K562 (cell line): ENCODE data around the gene LY6G6C. TPM values are rescaled to one million over a fixed set of nuclear protein-coding genes. Genes with fewer than 3 reads are reported as not detected.
A peak's percentile ranks its signal among the peaks of the same experiment; 100 is the strongest.

Experiments
- ARID1B ChIP-seq: fragments of 450-650 bp; IDR thresholded peaks from 2 replicates; pipeline ENCODE4 v1.6.1; 2016; ENCODE audit warnings: antibody characterized with exemption, mild to moderate bottlenecking, inconsistent platforms
- CTBP1 ChIP-seq: fragments of 450-650 bp; IDR thresholded peaks from 2 replicates; pipeline ENCODE4 v1.6.1; 2016; ENCODE audit warnings: borderline replicate concordance
- DMBX1 ChIP-seq: fragments of 250-450 bp; sonication (Bioruptor Pico); IDR thresholded peaks from 2 replicates; pipeline ENCODE4 v1.8.0; 2022; ENCODE audit warnings: inconsistent platforms, mild to moderate bottlenecking, moderate library complexity, borderline replicate concordance
- ELK1 ChIP-seq: sonication (generic); formaldehyde crosslinking; IDR thresholded peaks from 2 replicates; pipeline ENCODE4 v1.8.1; 2022; ENCODE audit warnings: missing genetic modification reagents
- GTF3C2 ChIP-seq: IDR thresholded peaks from 3 replicates; pipeline ENCODE4 v1.6.1; 2011; ENCODE audit warnings: borderline replicate concordance, mild to moderate bottlenecking, moderate library complexity; ENCODE audit not compliant: insufficient read length; ENCODE audit errors: extremely low read depth
- HNRNPUL1 ChIP-seq: fragments of 200-400 bp; formaldehyde crosslinking; IDR thresholded peaks from 2 replicates; pipeline ENCODE4 v1.6.1; 2017; ENCODE audit warnings: low read length
- NCOA6 ChIP-seq: fragments of 450-650 bp; IDR thresholded peaks from 2 replicates; pipeline ENCODE4 v1.6.1; 2017; ENCODE audit warnings: mild to moderate bottlenecking
- NFYB ChIP-seq: IDR thresholded peaks from 2 replicates; pipeline ENCODE4 v1.6.1; 2011; ENCODE audit warnings: mild to moderate bottlenecking, moderate library complexity; ENCODE audit not compliant: insufficient read length; ENCODE audit errors: extremely low read depth
- OTX1 ChIP-seq: fragments of 450-650 bp; formaldehyde crosslinking; IDR thresholded peaks from 2 replicates; pipeline ENCODE4 v1.4.0; 2022; ENCODE audit warnings: mild to moderate bottlenecking
- PML ChIP-seq: IDR thresholded peaks from 2 replicates; pipeline ENCODE4 v1.6.1; 2012; ENCODE audit warnings: low read length, inconsistent platforms
- PTBP1 ChIP-seq: fragments of 200-400 bp; formaldehyde crosslinking; IDR thresholded peaks from 2 replicates; pipeline ENCODE4 v1.6.1; 2017; ENCODE audit warnings: low read depth, low read length
- SMAD4 ChIP-seq: fragments of 250-450 bp; sonication (Bioruptor Pico); conservative IDR thresholded peaks from 2 replicates; pipeline ENCODE4 v1.8.0; 2021; ENCODE audit warnings: inconsistent platforms, mild to moderate bottlenecking, moderate library complexity
- TARDBP ChIP-seq: fragments of 450-650 bp; IDR thresholded peaks from 2 replicates; pipeline ENCODE4 v1.6.1; 2016
- TGIF2 ChIP-seq: sonication (generic); formaldehyde crosslinking; IDR thresholded peaks from 2 replicates; pipeline ENCODE4 v1.8.1; 2022; ENCODE audit warnings: mild to moderate bottlenecking, missing genetic modification reagents, moderate library complexity
- ZBTB1 ChIP-seq: sonication (generic); formaldehyde crosslinking; IDR thresholded peaks from 2 replicates; pipeline ENCODE4 v1.8.1; 2023; ENCODE audit warnings: missing genetic modification reagents, low read depth, mild to moderate bottlenecking, borderline replicate concordance
- ZNF174 ChIP-seq: fragments of 250-450 bp; sonication (Bioruptor Pico); IDR thresholded peaks from 2 replicates; pipeline ENCODE4 v1.4.0; 2020; ENCODE audit warnings: mild to moderate bottlenecking
- polyA plus RNA-seq, 8 experiments: library from polyadenylated mRNA; depleted of rRNA in 4 of 8; stranded (reverse) in 5 of 8; unstranded in 3 of 8; fragments of >200 nt; fragmentation: Nextera tagmentation in 2 of 8; fragmentation: Illumina TruSeq in 1 of 8; extraction: Ambion mirVana in 2 of 8; extraction: Trizol in 1 of 8; gene quantifications; 2 replicates each; pipeline versions ENCODE4 v1.2.1 to v1.2.3, GENCODE V29; 2011 to 2014; ENCODE audit warnings: inconsistent platforms in 1 of 8, missing spikeins in 1 of 8
- total RNA-seq, 7 experiments: library from RNA; depleted of rRNA in 6 of 7; stranded (reverse); fragments of >200 nt in 6 of 7; fragmentation: Illumina TruSeq in 2 of 7; extraction: Trizol in 2 of 7; gene quantifications; 2 replicates each; pipeline versions ENCODE4 v1.2.1 to v1.2.3, GENCODE V29; 2011 to 2021; ENCODE audit warnings: low replicate concordance in 1 of 7
- TF ChIP-seq, protein P1 (sequence below): fragments of 250-450 bp; sonication (Bioruptor Pico); IDR thresholded peaks from 2 replicates; pipeline ENCODE4 v1.4.0; 2020
- TF ChIP-seq, protein P2 (sequence below): sonication (generic); formaldehyde crosslinking; IDR thresholded peaks from 2 replicates; pipeline ENCODE4 v1.8.1; 2023; ENCODE audit warnings: mild to moderate bottlenecking, missing genetic modification reagents, moderate library complexity

The LY6G6C gene
- total and polyA plus RNA-seq, 9 of the 15 experiments (the other 6 are each of a cell fraction or from before 2014, with no cell fraction given): 0.06 to 0.20 TPM; not detected in 7

GRCh38 chr6:31769684-31770371 is 48.3 kb upstream of the LY6G6C start (continued):
- TF ChIP-seq HNRNPUL1 (no peak), TGIF2 (CRISPR knock-in tag) (no peak), PML (no peak), CTBP1 (peak; percentile 95), GTF3C2 (no peak), ZNF174 (CRISPR knock-in tag) (no peak), ARID1B (peak; percentile 60), NFYB (no peak), ZBTB1 (CRISPR knock-in tag) (0 out of 2 replicates have a peak, but pooled peaks have one; percentile 0), NCOA6 (no peak), ELK1 (no peak), OTX1 (CRISPR knock-in tag) (peak; percentile 92), SMAD4 (peak; percentile 64), TARDBP (no peak), DMBX1 (no peak), PTBP1 (0 out of 2 replicates have a peak, but pooled peaks have one; percentile 40)
- TF ChIP-seq, protein P1, sequence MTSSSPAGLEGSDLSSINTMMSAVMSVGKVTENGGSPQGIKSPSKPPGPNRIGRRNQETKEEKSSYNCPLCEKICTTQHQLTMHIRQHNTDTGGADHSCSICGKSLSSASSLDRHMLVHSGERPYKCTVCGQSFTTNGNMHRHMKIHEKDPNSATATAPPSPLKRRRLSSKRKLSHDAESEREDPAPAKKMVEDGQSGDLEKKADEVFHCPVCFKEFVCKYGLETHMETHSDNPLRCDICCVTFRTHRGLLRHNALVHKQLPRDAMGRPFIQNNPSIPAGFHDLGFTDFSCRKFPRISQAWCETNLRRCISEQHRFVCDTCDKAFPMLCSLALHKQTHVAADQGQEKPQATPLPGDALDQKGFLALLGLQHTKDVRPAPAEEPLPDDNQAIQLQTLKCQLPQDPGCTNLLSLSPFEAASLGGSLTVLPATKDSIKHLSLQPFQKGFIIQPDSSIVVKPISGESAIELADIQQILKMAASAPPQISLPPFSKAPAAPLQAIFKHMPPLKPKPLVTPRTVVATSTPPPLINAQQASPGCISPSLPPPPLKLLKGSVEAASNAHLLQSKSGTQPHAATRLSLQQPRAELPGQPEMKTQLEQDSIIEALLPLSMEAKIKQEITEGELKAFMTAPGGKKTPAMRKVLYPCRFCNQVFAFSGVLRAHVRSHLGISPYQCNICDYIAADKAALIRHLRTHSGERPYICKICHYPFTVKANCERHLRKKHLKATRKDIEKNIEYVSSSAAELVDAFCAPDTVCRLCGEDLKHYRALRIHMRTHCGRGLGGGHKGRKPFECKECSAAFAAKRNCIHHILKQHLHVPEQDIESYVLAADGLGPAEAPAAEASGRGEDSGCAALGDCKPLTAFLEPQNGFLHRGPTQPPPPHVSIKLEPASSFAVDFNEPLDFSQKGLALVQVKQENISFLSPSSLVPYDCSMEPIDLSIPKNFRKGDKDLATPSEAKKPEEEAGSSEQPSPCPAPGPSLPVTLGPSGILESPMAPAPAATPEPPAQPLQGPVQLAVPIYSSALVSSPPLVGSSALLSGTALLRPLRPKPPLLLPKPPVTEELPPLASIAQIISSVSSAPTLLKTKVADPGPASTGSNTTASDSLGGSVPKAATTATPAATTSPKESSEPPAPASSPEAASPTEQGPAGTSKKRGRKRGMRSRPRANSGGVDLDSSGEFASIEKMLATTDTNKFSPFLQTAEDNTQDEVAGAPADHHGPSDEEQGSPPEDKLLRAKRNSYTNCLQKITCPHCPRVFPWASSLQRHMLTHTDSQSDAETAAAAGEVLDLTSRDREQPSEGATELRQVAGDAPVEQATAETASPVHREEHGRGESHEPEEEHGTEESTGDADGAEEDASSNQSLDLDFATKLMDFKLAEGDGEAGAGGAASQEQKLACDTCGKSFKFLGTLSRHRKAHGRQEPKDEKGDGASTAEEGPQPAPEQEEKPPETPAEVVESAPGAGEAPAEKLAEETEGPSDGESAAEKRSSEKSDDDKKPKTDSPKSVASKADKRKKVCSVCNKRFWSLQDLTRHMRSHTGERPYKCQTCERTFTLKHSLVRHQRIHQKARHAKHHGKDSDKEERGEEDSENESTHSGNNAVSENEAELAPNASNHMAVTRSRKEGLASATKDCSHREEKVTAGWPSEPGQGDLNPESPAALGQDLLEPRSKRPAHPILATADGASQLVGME (CRISPR knock-in tag): peak; percentile 63; the same call in 1 of the 2 replicates
- TF ChIP-seq, protein P2, sequence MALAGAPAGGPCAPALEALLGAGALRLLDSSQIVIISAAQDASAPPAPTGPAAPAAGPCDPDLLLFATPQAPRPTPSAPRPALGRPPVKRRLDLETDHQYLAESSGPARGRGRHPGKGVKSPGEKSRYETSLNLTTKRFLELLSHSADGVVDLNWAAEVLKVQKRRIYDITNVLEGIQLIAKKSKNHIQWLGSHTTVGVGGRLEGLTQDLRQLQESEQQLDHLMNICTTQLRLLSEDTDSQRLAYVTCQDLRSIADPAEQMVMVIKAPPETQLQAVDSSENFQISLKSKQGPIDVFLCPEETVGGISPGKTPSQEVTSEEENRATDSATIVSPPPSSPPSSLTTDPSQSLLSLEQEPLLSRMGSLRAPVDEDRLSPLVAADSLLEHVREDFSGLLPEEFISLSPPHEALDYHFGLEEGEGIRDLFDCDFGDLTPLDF (CRISPR knock-in tag): peak; percentile 42; the same call in 1 of the 2 replicates
